ENCODE data around the gene STUB1. TPM values are rescaled to one million over a fixed set of nuclear protein-coding genes. Genes with fewer than 3 reads are reported as not detected.

STUB1 gene
- total RNA-seq, 2 donors from 2014 or later, result 135 to 186 TPM

GRCh38 chr16:717450-718245 lies 37.4 kb downstream of the STUB1 start:
- TF ChIP-seq CTCF (IDR thresholded peaks at IDR 0.05), result no peak
- Histone ChIP-seq H3K4me1 (peaks cover 0 to 58% of the 10 kb centered on the region in 2 donors), H3K27ac (no peak overlapping the region)

GRCh38 chr16:718389-718788 lies 38.2 kb downstream of the STUB1 start:
- H3K4me3 ChIP-seq, result no peak overlapping the region
- H3K36me3 ChIP-seq, result no peaks in the 10 kb centered on the region
- no peak for DNase-seq (ENCODE audit: low spot score)
- no peak for TF ChIP-seq CTCF (IDR thresholded peaks at IDR 0.05)
- H3K27me3 ChIP-seq, result no peaks in the 10 kb centered on the region
- H3K9me3 ChIP-seq, result no peaks in the 10 kb centered on the region
- H3K4me1 ChIP-seq, result peaks cover 0 to 58% of the 10 kb centered on the region in 2 donors
- H3K27ac ChIP-seq, result no peak overlapping the region

More at GRCh38 chr16:717450-718245, 37.4 kb downstream of the STUB1 start:
- no peak overlapping the region for H3K4me3 ChIP-seq
- no peaks in the 10 kb centered on the region for H3K36me3 ChIP-seq
- no peak for DNase-seq (ENCODE audit: low spot score)
- H3K27me3 ChIP-seq, result no peaks in the 10 kb centered on the region
- no peaks in the 10 kb centered on the region for H3K9me3 ChIP-seq

GRCh38 chr16:718922-719321 lies 38.7 kb downstream of the STUB1 start:
- no peak for TF ChIP-seq CTCF (IDR thresholded peaks at IDR 0.05)
- Histone ChIP-seq H3K27me3 (no peaks in the 10 kb centered on the region), H3K4me1 (peaks cover 0 to 58% of the 10 kb centered on the region in 2 donors), H3K27ac (no peak overlapping the region), H3K9me3 (no peaks in the 10 kb centered on the region), H3K4me3 (no peak overlapping the region), H3K36me3 (no peaks in the 10 kb centered on the region)
- no peak for DNase-seq (ENCODE audit: low spot score)

GRCh38 chr16:719815-720446 lies 39.7 kb downstream of the STUB1 start:
- peaks cover 0 to 49% of the 10 kb centered on the region in 2 donors for H3K4me1 ChIP-seq
- peak overlapping the region; percentile 65 to 83 for H3K4me3 ChIP-seq
- no peaks in the 10 kb centered on the region for H3K27me3 ChIP-seq
- peak overlapping the region; percentile 91 to 92 for H3K27ac ChIP-seq
- no peak for DNase-seq (ENCODE audit: low spot score)
- H3K36me3 ChIP-seq, result no peaks in the 10 kb centered on the region
- no peak for TF ChIP-seq CTCF (IDR thresholded peaks at IDR 0.05)
- no peaks in the 10 kb centered on the region for H3K9me3 ChIP-seq

- H3K27ac ChIP-seq, result peak overlapping the region; percentile 91 to 92
- DNase-seq (ENCODE audit: low spot score), result no peak
- H3K36me3 ChIP-seq, result no peaks in the 10 kb centered on the region
- peaks cover 0 to 49% of the 10 kb centered on the region in 2 donors for H3K4me1 ChIP-seq
- peak overlapping the region; percentile 65 to 83 for H3K4me3 ChIP-seq
- TF ChIP-seq CTCF (IDR thresholded peaks at IDR 0.05), result peak in 1 of 2 donors; percentile 27
- H3K27me3 ChIP-seq, result no peaks in the 10 kb centered on the region
- H3K9me3 ChIP-seq, result no peaks in the 10 kb centered on the region
Observed at GRCh38 chr16:720447-720989, 40.3 kb downstream of the STUB1 start.

Measured in right atrium auricular region (tissue), 2 donors.